Ascending aorta (tissue), 2 donors: ENCODE results near the gene MYH7. TPM values are rescaled to one million over a fixed set of nuclear protein-coding genes. Genes with fewer than 3 reads are reported as not detected.

Experiments used
- DNase-seq, 2 donors: peaks; one replicate each; pipeline ENCODE4 v3.0.0-alpha.2; 2019; ENCODE audit warnings: low spot score in 2 of 2
- H3K27ac ChIP-seq, 2 donors: fragments of 200-600 bp; sonication (generic); one replicate each; pipeline ENCODE4 v1.5.1; 2016 to 2017; ENCODE audit warnings: mild to moderate bottlenecking in 1 of 2
- H3K27me3 ChIP-seq: fragments of 200-600 bp; sonication (generic); one replicate; pipeline ENCODE4 v1.5.1; 2017
- H3K36me3 ChIP-seq, 2 donors: fragments of 200-600 bp; sonication (generic); one replicate each; pipeline ENCODE4 v1.5.1; 2016
- H3K4me1 ChIP-seq, 2 donors: fragments of 200-600 bp; sonication (generic); one replicate each; pipeline ENCODE4 v1.5.1; 2016 to 2017; ENCODE audit warnings: mild to moderate bottlenecking in 1 of 2
- H3K4me3 ChIP-seq, 2 donors: fragments of 200-600 bp; sonication (generic); one replicate each; pipeline ENCODE4 v1.5.1; 2016 to 2017; ENCODE audit warnings: mild to moderate bottlenecking in 1 of 2
- H3K9me3 ChIP-seq, 2 donors: fragments of 200-600 bp; sonication (generic); one replicate each; pipeline ENCODE4 v1.5.1; 2016
- CTCF ChIP-seq, 3 experiments: fragments of 200-600 bp in 2 of 3; fragments of 450-650 bp in 1 of 3; sonication (generic) in 2 of 3; IDR thresholded peaks; one replicate each; pipeline ENCODE4 v1.5.1; 2016 to 2019; ENCODE audit warnings: antibody characterized with exemption in 3 of 3, mild to moderate bottlenecking in 1 of 3, moderate library complexity in 1 of 3
- intact Hi-C: fragments of 100-400 bp; cut with DNase I; formaldehyde crosslinking; loops from one replicate; pipeline ENCODE4 v1.15.1; 2023
- total RNA-seq: library from RNA; depleted of rRNA; stranded (reverse); fragments of >200 nt; gene quantifications from one replicate; pipeline ENCODE4 v1.1.0, GENCODE V29; 2016

The MYH7 gene
- total RNA-seq, 1 donor from 2014 or later, result not detected

GRCh38 chr14:23409475-23409874 is 26.0 kb downstream of the MYH7 start:
- H3K27me3 ChIP-seq, result no peaks in the 10 kb centered on the region
- intact Hi-C loops, result no loop called here
- no peaks in the 10 kb centered on the region for H3K4me1 ChIP-seq
- no peak for DNase-seq
- no peak for TF ChIP-seq CTCF (IDR thresholded peaks at IDR 0.05)
- H3K27ac ChIP-seq, result no peak overlapping the region
- H3K9me3 ChIP-seq, result no peaks in the 10 kb centered on the region
- no peaks in the 10 kb centered on the region for H3K36me3 ChIP-seq
- H3K4me3 ChIP-seq, result no peak overlapping the region

DNA sequence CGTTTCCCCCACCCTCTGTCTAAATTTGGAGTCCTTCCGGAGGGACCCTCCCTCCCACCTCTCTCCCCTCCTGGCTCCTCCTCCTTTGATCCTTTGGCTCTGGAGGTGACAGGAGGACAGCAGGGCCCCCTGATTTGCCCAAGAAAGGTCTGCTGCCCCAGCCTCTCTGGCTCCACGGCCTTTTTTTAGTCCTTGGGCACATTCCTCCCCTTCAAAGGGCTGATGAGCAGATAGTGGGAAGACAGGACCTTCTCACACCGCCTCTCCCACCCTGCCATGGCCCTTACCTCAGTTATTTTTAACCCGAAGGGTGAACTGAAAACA is 27.2 kb downstream of the MYH7 start:
- H3K4me3 ChIP-seq, result no peak overlapping the region
- H3K27ac ChIP-seq, result no peak overlapping the region
- intact Hi-C loops, result no loop called here
- no peaks in the 10 kb centered on the region for H3K36me3 ChIP-seq
- DNase-seq, result no peak
- no peaks in the 10 kb centered on the region for H3K9me3 ChIP-seq
- H3K4me1 ChIP-seq, result no peaks in the 10 kb centered on the region
- no peaks in the 10 kb centered on the region for H3K27me3 ChIP-seq
- no peak for TF ChIP-seq CTCF (IDR thresholded peaks at IDR 0.05)

DNA sequence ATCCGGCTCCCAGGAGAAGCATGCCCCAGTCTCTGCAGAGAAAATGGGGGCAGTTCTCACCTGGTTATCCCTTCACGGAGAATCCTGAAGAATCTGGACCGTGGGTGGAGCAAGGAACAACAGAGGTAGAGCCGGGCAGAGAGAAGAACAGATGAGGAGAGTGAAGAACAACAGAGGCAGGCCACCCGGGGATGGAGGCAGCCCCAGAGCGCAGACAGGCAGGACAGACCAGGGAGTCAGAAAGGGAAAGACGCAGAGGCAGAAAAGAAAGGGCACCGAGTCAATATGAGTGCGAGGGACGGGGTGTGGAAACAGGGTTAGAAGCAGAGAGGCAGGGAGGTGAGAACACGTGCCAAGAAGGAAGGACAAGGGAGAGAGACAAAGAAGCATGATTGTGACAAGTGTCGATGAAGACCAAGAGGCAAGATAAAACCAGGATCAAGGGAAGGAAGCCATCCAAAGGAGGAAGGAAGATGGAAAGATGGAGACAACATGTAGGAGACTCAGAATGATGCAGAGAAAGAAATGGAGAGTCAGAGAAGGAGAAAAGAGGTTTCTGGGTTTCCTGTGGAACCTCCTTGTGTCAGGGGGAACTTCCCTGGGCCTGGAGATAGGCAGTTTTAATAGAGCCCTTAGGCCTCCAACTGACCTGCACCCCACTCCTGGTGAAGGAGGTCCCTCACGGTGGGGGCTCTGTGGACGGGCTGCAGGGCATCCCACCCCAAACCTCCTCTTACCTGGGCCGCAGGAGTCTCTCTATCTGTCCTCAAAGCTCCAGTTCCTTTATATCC is 27.7 kb downstream of the MYH7 start, which contains the start of gene MYH6:
Gene MYH6, minus strand, starts transcription at position 758 of the 791 bp plus-strand sequence. CDS start 1,050 bp downstream, outside the sequence.
- intact Hi-C loops, result no loop called here
- no peak for DNase-seq
- Histone ChIP-seq H3K27ac (no peak within 1 kb of the TSS), H3K36me3 (no peaks in the 10 kb centered on the region), H3K4me3 (no peak within 1 kb of the TSS), H3K27me3 (no peaks in the 10 kb centered on the region), H3K4me1 (no peaks in the 10 kb centered on the region), H3K9me3 (no peaks in the 10 kb centered on the region)
- no peak for TF ChIP-seq CTCF (IDR thresholded peaks at IDR 0.05)

DNA sequence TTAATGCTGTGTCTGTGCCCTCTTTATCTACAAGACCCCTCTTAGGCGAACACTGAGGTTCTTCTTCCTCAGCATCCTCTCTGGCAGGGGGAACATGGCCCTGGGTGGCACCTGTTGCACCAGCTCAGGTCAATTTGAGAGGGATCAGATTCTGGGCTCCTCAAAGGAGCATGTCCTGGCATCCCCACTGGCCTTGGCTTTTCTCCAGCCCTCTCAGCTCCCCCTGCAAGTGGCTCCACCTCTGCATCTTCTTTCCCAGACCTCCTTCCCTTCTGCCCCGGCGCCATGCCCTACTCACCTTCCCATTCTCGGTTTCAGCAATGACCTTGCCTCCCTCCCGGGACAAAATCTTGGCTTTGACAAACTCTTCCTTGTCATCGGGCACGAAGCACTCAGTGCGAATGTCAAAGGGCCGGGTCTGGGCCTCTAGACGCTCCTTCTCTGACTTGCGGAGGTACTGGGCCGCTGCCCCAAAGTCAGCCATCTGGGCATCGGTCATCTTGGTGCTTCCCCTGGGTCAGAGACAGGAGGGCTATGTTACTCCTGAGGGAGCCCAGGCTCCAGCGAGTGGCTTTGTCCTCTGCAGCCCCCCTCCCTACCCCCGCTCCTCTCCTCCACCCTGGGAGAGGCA is 28.6 kb downstream of the MYH7 start:
- intact Hi-C loops, result no loop called here
- no peaks in the 10 kb centered on the region for H3K36me3 ChIP-seq
- no peak for TF ChIP-seq CTCF (IDR thresholded peaks at IDR 0.05)
- H3K9me3 ChIP-seq, result no peaks in the 10 kb centered on the region
- no peaks in the 10 kb centered on the region for H3K4me1 ChIP-seq
- no peaks in the 10 kb centered on the region for H3K27me3 ChIP-seq
- no peak overlapping the region for H3K4me3 ChIP-seq
- no peak overlapping the region for H3K27ac ChIP-seq
- DNase-seq, result no peak

DNA sequence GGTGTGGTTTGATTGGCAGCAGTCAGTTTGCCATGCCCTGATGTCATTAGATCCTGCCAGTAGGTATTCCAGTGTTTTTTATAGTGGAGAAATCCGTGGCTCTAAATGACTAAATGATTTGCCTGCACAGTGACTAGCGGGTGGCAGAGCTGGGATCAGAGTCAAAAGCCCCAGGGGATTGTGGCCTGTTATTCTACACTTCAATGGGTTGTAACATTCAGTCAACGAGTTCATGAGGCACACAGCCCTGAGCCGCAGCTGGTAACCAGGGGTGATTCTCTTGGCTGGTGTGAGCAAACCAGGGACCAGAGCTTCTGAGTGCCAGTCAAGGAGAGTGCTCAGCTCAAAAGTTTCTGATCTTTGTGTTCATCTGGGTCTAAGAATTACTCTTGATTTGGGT is 29.2 kb downstream of the MYH7 start:
- no peak overlapping the region for H3K4me3 ChIP-seq
- no peak for DNase-seq
- no peak overlapping the region for H3K27ac ChIP-seq
- no peaks in the 10 kb centered on the region for H3K4me1 ChIP-seq
- H3K36me3 ChIP-seq, result no peaks in the 10 kb centered on the region
- H3K9me3 ChIP-seq, result no peaks in the 10 kb centered on the region
- intact Hi-C loops, result no loop called here
- TF ChIP-seq CTCF (IDR thresholded peaks at IDR 0.05), result no peak
- H3K27me3 ChIP-seq, result no peaks in the 10 kb centered on the region
